Medulla oblongata (tissue), 1 donor: Measurements from ENCODE around the gene DNAJA2.
A peak's percentile ranks its signal among the peaks of the same experiment; 100 is the strongest.

Source experiments
- DNase-seq: peaks from one replicate; pipeline ENCODE4 v3.0.0-alpha.2; 2015; ENCODE audit errors: extremely low spot score

DNAJA2 gene

DNA sequence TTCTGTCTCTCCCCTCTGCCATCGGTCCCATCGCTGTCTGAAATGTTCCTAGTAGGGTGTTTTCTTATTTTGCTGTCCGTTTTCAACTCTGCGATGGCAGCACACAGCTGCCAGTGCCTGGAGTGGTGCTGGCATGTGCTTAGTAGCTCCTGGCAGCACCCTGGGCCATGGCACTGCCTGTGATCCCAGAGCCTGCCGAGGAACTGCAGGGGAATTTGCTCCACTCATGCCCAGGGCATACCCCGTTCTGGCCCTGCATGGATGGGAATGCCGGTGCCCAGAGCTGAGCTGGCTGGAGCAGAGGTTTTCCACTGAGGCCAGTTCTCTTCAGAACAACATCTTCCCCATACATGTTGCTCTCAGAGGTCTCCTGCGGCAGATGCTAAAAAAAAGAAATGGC, 46.2 kb downstream of the DNAJA2 start:
- peak; percentile 50 for DNase-seq

DNA sequence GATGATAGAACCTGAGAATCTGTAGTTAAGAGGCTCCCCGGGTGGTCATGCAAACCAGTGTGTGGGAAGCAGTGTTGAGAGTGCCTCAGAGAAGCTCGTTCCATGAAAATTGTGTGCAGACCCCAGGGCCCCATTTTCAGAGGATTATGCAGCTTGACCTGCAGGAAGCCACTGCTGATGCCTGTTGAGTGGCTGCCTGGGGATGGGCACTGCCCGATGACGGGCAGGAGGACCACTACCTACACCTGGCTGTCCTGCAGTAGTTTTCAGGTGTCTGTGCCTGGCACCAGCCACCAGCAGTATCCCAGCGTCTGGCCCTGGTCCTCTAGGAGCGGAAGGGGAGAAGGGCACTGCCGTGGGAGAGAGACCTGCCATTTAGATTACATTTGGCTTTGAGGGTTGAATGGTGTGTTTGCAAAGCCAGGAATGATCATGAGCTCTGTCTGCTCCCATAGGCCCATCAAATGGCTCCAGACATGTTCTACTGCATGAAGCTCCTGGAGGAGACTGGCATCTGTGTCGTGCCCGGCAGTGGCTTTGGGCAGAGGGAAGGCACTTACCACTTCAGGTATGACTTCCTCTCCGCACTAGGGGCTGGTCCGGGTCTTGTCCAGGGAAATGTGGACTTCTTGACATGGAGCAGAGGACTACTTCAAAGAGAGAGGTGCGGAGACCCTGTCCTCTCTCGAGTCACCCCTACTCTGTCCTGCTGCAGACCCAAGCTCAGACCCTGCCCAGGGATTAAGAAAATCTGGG, 46.8 kb downstream of the DNAJA2 start:
- DNase-seq: no peak

DNA sequence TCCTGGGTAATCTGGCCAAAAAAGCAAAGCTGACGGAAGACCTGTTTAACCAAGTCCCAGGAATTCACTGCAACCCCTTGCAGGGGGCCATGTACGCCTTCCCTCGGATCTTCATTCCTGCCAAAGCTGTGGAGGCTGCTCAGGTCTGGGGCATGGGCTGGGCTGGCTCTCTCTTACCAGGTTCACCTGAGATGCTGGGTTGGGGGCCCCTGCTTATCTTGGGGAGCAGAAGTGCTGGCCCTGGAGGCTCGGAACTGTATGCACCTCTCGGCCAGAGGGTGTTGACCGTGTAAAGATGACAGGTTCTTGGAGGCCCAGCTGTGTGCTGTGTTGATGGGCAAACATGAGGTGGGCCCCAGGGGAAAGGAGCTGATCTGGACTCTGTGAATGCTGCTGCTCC, 49.1 kb downstream of the DNAJA2 start:
- no peak for DNase-seq

DNA sequence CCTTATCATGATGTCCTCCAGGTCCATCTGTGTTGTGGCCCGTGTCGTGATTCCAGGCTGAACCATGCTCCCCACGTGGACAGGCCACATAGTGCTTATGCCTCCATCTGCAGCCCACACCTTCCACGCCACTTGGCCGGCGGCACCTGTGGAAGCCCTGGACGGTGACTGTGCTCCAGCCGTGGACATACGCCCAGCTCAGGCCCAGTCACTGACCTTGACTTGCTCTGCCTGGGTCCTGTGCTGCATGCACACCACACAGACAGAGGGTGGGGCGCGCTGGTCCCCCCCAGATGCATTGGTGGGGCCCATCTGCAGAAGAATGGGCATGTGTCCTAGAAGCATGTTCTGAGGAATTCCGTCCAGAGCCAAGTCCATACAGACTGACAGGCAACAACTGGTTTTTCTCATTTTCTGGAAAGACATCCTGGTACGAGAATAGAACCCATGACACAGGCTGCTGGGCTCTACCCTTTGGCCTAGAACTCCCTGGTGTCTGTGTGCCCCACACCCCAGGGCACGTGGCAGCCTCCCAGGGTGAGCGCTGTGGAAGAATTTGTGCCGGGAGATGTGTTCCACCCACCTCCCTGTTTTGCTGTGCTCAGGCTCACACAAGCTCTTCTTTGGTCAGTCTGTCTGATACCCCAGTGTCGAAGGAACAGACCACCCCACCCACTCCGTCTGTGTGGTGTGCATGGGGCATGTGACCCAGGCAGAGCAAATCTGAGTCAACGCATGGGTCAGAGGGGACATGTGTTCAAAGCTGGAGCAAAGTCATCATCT, 49.8 kb downstream of the DNAJA2 start:
- DNase-seq: no peak

DNA sequence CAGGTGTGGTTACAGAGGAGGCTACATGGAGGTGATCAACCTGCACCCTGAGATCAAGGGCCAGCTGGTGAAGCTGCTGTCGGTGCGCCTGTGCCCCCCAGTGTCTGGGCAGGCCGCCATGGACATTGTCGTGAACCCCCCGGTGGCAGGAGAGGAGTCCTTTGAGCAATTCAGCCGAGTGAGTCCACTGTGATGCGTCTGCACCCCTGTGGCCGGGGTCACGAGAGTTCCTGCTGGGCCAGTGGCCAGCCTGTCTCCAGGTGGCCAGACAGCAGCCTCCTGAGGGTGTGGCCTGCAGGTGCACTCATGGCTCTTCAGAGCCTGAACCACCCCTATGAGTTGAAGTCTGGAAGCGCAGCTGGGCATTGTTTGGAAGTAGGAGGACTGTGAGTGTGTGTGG, 51.2 kb downstream of the DNAJA2 start:
- no peak for DNase-seq

DNA sequence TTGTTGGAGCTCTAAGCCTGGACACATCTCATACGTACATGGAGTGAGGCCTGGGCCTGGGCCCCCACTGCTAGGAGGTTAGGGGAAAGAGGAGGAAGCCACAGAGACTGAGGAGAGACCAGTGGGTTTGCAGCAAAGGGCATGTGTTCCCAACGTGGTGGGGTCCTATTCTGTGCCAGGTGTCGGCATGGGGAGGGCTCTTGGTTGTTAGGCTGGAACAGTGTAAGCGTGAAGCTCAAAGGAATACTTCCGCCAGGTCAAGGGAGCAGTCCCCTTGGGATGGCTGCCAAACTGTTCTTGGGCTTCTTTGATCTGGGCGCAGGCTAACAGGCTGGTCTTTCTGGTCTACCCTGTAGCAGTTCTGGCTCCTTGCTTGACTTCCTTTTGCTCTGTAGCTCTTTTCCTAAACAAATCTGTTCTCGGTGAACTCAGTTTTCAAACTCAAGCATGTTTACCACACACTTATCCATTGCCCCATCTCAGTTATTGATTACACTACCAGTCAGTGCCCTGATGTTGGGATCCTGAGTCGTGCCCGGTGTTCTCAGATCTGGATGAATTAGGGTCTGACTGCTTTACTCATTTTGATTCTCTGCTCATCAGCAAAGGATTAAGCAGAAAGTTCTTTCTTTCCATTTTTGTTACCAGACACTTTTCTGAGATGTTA, 52.9 kb downstream of the DNAJA2 start:
- DNase-seq: peak; percentile 57

DNA sequence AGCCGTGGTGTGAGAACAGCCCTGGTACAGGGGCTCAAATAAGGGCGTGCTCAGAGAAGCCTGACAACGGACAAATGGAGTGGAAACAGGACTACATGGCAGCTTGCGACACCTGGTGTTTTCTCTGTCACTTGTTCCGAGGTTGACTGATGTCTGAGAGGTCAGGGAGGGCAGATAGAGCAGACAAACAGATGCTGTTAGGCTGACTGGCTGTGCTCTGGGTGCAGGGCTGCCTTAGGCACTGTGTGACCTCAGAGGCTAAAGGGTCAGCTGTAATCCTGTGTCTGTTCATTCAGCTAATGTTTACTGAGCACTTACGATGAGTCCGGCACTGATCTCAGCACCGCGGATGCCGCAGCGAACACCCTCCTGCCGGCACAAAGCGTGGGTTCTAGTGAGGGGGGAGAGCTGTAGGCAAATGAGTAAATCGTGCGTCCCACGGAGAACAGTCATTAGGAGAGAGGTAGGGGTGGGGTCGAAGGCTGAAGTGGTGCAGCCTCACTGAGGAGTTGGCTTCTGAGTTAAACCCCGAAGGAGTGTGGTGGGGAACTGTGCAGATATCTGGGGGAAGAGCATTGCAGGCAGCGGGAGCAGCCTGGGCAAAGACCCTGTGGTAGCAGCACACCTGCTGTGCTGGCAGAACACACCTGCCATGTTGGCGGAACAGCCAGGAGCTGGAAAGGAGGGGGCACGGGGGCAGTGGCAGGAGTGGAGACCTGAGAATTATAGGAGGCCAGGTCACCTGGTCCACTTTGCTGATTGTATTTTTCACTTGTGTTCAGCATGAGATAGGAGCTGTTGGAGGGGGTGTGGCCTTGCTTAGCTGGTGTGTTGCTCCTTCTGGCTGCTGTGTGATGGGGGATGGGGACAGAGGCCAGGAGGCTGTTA, 54.3 kb downstream of the DNAJA2 start:
- DNase-seq: no peak

DNA sequence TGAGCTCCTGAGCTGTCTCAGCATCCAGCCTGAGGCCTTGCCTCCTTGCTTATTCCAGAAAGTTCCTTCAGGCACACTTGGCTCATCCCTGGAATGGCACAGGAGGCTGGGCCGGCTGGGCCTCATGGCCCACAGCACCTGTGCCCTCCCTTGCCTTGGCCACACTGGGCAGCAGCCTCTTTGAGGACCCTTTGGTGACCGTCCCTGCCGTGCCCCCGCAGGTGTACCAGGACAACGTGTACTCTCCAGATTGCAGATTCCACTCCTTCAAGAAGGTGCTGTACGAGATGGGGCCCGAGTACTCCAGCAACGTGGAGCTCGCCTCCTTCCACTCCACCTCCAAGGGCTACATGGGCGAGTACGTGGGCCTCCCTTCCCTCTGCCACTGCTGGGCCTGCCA, 55.1 kb downstream of the DNAJA2 start:
- no peak for DNase-seq

DNA sequence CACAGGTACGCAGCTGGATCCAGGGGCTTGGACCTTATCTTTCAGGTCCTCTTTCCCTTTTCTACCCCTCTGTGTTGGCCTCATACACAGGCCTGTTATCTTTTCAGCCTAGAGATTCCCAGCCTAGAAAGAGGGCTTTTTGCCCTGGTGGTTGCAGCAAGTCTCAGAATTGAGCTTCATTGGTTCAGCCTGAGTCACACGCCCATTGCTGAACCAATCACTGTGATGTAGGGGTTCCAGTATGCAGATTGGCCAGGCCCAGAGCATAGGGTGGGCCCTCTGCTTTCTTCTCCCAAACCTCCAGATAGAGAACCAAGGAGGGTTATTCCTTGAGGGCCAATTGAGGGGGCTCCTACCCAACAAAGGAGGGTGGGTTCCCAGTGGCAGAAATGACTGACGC, 56.5 kb downstream of the DNAJA2 start:
- DNase-seq: no peak

DNA sequence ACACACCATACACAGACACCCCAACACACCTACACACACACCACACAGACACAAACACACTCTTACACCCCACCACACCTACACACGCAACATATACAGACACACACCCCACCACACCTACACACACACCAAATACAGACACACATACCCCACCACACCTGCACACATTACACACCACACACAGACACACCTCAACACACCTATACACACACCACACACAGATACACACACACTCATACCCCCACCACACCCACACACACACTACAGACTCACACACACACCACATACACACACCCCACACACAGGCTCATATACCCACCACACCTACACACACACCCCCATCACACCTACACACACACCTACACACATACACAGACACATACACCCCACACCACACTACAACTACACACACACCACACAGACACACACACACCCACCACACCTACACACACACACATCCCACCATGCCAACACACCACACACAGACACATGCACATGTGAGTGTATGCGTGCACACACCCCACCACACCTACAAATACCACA, 57.9 kb downstream of the DNAJA2 start:
- DNase-seq: no peak

DNA sequence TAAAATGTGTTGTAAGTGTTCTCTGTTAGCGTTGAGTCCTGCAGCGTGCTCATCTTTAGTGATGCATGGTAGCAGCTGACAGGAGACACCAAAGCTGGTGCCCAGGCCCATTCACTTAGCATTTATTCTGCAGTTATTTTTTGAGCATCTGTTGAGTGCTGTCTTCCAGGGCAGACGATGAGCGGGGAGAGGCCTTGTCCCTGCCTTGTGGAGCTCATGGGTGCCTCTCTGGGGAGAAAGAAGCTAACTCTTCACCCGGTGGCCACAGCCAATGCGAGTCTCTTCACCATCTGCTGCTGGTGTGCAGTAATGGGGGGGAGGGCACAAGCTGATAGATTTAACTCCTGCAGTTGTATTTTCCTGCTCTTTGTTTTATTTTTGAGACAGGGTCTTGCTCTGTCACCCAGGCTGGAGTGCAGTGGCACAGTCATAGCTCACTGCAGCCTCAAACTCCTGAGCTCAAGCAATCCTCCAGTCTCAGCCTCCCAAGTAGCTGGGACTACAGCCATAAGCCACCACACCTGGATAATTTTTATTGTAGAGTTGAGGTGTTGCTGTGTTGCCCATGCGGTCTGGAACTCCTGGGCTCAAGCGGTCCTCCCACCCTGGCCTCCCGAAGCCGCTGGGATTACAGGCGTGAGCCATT, 58.8 kb downstream of the DNAJA2 start:
- no peak for DNase-seq

DNA sequence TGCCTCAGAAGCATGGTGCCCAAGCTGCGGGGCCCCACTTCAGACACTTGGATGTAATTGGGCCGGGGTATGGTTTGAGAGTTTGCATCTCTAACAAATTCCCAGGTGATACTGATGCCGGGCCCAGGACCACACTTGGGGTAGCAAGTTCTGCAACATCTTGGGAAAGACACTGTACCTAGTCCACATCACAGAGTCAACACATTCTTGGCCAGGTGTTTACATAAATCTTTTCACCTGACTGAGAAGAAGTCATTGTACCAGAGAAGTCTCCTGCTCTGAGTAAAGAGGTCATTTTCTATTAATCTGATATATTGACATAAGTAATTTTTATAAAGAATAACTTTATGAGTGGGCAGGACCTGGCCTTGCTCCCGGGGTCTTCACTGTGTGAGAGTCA, 61.8 kb downstream of the DNAJA2 start:
- DNase-seq: no peak

DNA sequence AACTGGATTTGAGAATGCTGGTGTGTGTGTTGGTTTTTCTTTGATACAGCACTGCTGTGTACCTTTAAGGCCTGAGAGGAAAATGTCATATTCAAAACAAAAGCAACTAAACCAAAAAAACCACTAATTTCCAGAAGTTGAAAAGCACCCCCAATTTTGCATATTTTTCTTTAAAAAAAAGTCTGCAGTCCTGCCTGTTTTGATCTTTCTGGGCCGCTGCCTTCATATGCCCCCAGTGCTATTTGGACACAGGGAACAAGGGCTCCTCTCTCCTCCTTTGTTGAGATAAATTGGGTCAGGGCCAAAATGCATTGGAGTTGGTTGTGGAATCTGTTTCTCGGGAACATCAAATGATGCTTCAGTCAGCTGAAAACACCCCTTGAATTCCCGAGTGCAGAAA, 62.4 kb downstream of the DNAJA2 start:
- peak; percentile 91 for DNase-seq

DNA sequence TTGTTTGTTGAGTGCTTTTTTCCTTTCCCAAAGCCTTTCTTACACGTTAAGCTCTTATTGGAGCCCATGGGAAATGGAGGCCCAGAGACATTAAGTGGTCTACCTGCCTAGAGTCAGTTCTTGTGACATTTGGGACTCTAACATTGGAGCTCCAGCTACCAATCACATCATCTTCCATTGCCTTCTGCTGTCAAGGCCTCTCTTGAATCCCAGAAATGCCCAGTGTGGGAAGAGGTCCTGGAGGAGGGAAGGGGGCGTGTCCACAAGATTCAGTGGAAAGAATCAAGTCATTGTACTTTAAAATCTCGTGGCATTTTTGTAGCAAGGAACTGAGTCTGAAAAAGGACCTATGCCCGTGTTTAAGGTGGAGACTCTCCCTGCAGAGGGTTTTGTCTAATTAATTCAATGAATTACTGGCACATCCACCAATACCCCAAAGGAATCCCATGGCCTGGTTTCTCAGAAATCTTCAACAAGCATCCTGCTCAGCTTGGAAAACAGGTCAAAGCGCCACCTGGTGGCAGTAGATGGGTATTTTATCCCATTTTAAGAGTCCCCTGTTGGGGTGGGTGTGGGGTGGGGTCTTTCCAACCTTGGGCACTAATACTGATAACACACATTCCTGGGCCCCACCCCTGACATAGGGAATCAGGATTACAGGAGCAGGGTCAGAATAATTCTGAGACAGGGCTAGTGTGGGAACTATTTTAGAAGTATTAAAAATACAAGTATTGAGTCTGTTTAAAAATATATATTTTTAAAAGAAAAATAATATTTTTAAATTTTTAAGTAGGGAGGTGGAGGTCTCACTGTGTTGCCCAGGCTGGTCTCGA, 64.7 kb downstream of the DNAJA2 start:
- peak; percentile 86 for DNase-seq

DNA sequence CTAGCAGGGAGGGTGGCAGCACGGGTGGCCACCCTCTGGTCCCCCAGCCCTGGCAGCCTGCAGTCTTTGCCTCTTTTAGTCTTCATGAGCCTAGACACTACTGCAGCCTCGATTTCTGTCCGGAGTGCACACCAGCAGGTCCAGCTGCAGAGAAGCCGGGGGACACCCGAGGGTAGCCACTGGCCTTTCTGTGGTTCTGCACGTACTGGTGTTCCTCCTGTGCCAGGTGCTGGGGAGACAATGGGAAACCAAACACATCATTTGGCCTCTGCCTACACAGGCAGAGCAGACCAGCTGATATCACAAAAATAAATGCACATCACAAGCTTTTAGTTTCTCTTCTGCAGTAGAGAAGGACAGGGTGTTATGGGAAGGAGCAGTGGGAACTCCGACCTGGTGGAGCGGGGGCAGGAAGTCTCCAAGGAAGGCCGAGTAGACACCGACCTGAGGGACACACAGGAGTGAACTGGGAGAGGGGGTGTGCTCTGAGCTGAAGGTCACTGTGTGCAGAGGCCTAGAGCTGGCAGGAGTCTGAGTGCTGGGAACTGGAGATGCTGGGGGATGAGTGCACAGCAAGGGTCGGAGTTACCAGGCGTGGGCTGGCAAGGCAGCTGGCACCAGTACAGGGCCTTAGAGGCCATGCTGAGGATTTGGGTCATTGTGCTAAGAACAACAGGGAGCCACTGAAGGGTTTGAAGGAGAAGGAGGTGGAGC, 66.3 kb downstream of the DNAJA2 start:
- no peak for DNase-seq

DNA sequence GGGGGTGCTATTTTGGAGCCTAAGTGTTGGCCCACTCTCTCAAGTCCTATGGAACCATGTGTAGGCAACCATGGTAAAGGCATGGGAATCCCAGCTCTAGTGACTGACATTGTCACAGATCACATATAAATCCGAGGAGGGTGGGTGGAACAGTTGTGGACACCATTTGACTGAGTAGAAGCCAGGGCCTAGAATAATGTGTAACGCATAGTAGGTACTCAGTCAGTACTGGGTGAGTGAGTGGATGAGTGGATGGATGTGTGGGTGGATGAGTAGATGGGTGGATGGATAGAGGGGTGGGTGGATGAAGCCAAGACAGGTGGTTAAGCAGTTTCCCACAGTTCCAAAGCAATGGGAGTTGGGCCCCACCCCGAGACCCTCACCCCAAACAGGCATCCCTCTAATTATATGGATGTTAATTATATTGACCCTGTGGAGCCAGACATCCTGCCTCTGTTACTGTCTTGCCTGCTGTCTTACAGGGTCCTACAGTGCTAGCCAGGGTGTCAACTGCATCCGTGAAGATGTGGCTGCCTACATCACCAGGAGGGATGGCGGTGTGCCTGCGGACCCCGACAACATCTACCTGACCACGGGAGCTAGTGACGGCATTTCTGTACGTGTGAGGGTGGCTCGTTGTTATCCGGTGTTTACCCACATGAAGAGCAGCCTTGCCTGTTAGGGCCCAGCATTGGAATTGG, 67.0 kb downstream of the DNAJA2 start:
- DNase-seq: no peak
